Measurements from ENCODE around the gene PBLD. TPM values are rescaled to one million over a fixed set of nuclear protein-coding genes. Genes with fewer than 3 reads are reported as not detected.
A peak's percentile ranks its signal among the peaks of the same experiment; 100 is the strongest.

The PBLD gene
- total RNA-seq, 4 donors from 2014 or later: 1.9 to 4.8 (median 3.0) TPM

DNA sequence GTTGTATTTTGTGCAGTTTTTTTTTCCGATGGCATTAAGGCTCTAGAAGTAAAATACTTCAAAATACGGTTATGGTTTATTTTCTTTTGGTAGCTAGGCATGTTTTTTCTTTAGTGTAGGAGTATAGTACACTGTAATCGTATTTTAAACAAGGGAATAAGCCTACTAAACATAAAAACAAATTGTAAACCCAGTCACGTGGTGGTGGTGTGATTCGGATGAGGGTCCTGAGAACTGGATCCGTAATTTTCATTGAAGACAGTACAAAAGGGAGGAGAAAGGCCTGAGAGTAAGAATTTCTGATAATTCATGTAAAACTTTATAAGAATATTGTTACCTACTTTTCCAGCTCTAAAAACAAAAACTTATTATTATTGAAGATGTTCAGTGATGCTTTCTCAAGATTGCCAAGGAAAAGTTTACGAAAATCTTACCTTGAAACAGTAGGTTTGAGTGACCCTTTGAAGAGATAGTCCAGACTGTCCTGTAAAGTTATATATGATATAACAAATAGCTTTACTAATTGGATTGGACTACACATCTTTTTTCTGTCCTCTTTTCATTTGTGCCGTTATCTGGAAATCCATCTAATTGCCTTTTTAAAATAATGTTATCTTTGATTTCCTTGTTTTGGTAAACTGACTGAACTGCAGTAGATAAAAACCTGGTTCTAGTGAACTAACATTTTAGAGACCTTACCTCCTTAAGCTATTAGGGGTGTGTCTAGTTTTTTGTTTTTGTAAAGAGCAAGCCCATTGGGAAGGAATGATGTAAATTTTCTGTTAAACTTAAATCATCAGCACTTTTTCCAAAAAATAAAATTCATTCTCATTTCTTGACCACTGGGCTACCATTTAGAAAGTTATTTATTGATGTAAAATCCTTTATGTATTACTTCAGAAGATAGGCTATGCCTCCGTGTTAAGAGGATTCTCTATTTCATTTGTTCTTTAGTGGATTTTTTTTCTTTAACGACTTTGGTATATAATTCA, 1.0 kb upstream of the PBLD start:
- DNase-seq: no peak
- H3K27me3 ChIP-seq: no peaks in the 10 kb centered on the region
- H3K9me3 ChIP-seq: no peaks in the 10 kb centered on the region
- intact Hi-C loops (cut with DNase I; ENCODE audit: low total_unique reads) (loop anchor here (2.0 to 10.0 kb wide), 6 partner anchors 74 to 669 kb away; partner anchors contain the start of genes CCAR1, HERC4 and RUFY2), in situ Hi-C loops (cut with MboI; ENCODE audit: low sequenced_read_pairs in 4 of 4) (loop anchor here in 2 of 4 donors (25.0 kb wide), 2 partner anchors 271 to 446 kb away; partner anchors contain the start of gene SIRT1 (in 1 of the 2))
- H3K36me3 ChIP-seq: peaks cover 0 to 6% of the 10 kb centered on the region in 2 donors
- H3K4me3 ChIP-seq: peak overlapping the region; percentile 94 to 98 (median 97)
- no peak for ATAC-seq
- H3K27ac ChIP-seq: peak overlapping the region; percentile 99 to 100 (median 100)
- TF ChIP-seq CTCF (IDR thresholded peaks at IDR 0.05 in 4 of 5, conservative IDR thresholded peaks at IDR 0.05 in 1 of 5) (no peak), POLR2A (IDR thresholded peaks at IDR 0.05) (no peak)
- H3K4me1 ChIP-seq: peaks cover 43 to 56% of the 10 kb centered on the region in 2 donors

DNA sequence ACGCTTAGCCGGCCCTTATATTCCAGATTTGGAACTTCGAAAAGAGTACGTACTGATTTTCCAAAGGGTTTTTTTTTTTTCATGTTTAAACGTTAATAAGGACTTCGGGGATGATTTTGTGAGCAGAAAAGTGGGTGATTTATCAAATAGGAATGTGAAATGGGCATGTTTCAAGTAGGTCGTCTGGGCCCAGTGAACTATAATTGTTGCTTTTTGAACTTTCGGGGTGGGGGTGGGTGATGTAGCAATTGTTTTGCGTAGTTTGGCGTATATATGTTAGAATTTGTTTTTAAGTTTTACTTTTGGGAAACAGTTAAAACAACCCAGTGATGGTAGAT, 299 bp upstream of the PBLD start:
- peak overlapping the region; percentile 94 to 98 (median 97) for H3K4me3 ChIP-seq
- H3K36me3 ChIP-seq: no peaks in the 10 kb centered on the region
- H3K27ac ChIP-seq: peak overlapping the region; percentile 99 to 100 (median 100)
- no peaks in the 10 kb centered on the region for H3K9me3 ChIP-seq
- DNase-seq (no peak), ATAC-seq (no peak)
- TF ChIP-seq CTCF (IDR thresholded peaks at IDR 0.05 in 4 of 5, conservative IDR thresholded peaks at IDR 0.05 in 1 of 5): no peak
- TF ChIP-seq POLR2A (IDR thresholded peaks at IDR 0.05): no peak
- H3K27me3 ChIP-seq: no peaks in the 10 kb centered on the region
- intact Hi-C loops (cut with DNase I; ENCODE audit: low total_unique reads) (loop anchor here (2.0 to 10.0 kb wide), 6 partner anchors 74 to 668 kb away; partner anchors contain the start of genes CCAR1, HERC4 and RUFY2), in situ Hi-C loops (cut with MboI; ENCODE audit: low sequenced_read_pairs in 4 of 4) (loop anchor here in 2 of 4 donors (25.0 kb wide), 2 partner anchors 271 to 446 kb away; partner anchors contain the start of gene SIRT1 (in 1 of the 2))
- peaks cover 50 to 60% of the 10 kb centered on the region in 2 donors for H3K4me1 ChIP-seq

DNA sequence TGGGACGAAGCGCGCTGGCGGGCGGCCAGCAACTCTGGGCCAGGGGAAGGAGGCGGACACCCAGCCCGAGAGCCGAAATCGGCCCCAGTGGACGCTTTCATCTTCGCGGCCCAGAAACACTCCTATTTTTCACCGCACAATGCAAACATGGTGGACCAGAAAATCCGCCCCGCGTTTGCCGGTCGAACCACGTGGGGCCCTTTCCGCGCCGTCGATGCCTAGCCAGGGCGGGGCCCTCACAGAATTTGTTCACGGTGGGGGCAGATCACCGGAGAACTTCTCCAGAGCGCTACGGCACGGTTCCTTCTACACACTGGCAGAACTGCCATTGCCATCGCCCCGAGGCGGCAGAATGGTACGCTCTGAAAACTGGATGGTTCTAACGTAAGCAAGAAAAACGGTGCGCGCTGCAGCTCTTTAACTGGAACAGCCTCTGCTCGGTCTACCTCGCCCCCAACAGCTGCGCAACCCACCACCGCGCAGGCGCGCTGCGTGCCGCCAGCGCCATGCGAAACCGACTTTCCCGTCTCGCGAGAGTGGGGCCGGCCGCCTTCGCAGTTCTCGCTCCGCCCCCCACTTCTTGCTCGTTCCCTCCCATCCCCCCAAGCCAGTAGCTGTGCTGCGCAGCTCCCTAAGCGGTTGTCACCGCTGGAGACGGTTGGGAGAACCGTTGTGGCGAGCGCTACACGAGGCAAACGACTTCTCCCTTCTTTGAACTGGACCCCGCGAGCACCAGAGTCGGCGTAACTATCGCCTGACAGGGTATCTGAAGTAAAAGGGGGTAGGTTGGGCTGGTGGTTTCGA, 1.1 kb downstream of the PBLD start, which contains the start of gene HNRNPH3:
Gene HNRNPH3 (plus strand): TSS at position 610 of the 804 bp plus-strand sequence. CDS start 5,158 bp downstream, outside the sequence.
- in situ Hi-C loops (cut with MboI; ENCODE audit: low sequenced_read_pairs in 4 of 4): loop anchor here in 2 of 4 donors (25.0 kb wide), 2 partner anchors 269 to 444 kb away; partner anchors contain the start of gene SIRT1 (in 1 of the 2)
- H3K4me1 ChIP-seq: peaks cover 44 to 51% of the 10 kb centered on the region in 2 donors
- H3K27me3 ChIP-seq: no peaks in the 10 kb centered on the region

More for the DNA sequence above, 1.1 kb downstream of the PBLD start, which contains the start of gene HNRNPH3:
- ATAC-seq (peak; percentile 81 to 83), DNase-seq (peak; percentile 98)
- no peaks in the 10 kb centered on the region for H3K9me3 ChIP-seq
- no peaks in the 10 kb centered on the region for H3K36me3 ChIP-seq
- H3K27ac ChIP-seq: peak within 1 kb of the TSS; percentile 99 to 100 (median 100)
- peak in 3 of 5 experiments; percentile 6 to 17 (median 8) for TF ChIP-seq CTCF (IDR thresholded peaks at IDR 0.05 in 4 of 5, conservative IDR thresholded peaks at IDR 0.05 in 1 of 5)
- TF ChIP-seq POLR2A (IDR thresholded peaks at IDR 0.05): peak; percentile 100
- intact Hi-C loops (cut with DNase I; ENCODE audit: low total_unique reads): loop anchor here (1.0 to 10.0 kb wide), 8 partner anchors 76 to 667 kb away; partner anchors contain the start of genes CCAR1, HERC4, RUFY2 and SIRT1
- peak within 1 kb of the TSS; percentile 94 to 98 (median 97) for H3K4me3 ChIP-seq

All from gastrocnemius medialis (tissue), 4 donors.